Ammon's horn (tissue), 1 donor: ENCODE data around the gene DTYMK.

Experiments used
- DNase-seq: peaks from one replicate; pipeline ENCODE4 v3.0.0-alpha.2; 2016; ENCODE audit warnings: low spot score

DTYMK gene, protein sequence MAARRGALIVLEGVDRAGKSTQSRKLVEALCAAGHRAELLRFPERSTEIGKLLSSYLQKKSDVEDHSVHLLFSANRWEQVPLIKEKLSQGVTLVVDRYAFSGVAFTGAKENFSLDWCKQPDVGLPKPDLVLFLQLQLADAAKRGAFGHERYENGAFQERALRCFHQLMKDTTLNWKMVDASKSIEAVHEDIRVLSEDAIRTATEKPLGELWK

DNA sequence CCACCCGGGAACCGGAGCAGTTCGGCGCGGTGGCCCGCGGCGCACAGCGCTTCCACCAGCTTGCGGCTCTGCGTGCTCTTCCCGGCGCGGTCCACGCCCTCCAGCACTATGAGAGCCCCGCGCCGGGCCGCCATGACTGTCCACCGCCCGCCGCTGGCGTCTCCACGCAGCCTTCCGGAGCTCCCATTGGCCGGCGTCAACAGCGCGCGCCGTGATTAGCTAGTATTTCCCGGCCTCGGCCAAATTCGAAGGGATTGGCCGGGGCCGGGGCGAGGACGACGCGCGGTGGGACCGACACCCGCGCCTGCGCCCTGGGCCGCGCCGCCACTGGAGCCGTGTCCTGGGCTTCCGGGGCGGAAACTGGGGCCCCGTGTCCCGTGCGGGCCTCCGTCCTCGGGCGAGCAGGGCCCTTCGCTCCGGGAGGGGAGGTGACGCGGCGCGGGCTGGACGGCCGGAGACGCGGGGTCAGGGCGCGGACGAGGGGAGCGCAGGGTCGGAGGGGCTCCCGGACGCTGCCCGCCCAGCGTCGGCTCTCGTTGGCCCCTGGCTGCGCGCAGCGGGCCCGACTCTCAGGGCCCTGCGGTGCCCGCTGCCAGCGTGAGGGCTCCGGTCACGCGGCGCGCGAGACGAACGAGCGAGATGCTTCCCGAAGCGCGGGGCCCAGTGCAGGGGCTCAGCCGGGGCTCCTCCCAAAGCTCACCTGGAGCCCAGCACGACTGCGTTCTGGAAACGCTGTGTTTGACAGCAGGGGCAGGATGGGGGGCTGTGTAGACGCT, at the start of gene DTYMK:
DTYMK (minus strand) TSS at position 166 of the 776 bp plus-strand sequence; CDS start at position 134, 32 bp downstream.
- DNase-seq = peak; percentile 96

DNA sequence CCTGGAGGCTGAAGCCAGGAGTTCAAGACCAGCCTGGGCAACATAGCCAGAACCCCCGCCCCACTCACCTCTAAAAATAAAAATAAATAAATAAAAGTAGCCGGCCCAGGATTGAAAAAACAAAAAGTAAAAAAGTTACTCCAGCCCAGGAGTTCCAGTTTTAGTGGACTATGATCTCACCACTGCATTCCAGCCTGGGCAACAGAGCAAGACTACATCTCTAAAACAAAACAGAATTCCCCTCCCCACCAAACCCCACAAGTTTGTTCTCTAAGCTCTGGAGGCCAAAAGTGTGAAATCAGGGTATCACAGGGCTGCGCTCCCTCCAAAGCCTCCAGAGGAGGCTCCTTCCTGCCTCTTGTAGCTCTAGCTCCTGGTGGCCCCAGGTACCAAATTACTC, 49.5 kb upstream of the DTYMK start:
- DNase-seq = no peak

DNA sequence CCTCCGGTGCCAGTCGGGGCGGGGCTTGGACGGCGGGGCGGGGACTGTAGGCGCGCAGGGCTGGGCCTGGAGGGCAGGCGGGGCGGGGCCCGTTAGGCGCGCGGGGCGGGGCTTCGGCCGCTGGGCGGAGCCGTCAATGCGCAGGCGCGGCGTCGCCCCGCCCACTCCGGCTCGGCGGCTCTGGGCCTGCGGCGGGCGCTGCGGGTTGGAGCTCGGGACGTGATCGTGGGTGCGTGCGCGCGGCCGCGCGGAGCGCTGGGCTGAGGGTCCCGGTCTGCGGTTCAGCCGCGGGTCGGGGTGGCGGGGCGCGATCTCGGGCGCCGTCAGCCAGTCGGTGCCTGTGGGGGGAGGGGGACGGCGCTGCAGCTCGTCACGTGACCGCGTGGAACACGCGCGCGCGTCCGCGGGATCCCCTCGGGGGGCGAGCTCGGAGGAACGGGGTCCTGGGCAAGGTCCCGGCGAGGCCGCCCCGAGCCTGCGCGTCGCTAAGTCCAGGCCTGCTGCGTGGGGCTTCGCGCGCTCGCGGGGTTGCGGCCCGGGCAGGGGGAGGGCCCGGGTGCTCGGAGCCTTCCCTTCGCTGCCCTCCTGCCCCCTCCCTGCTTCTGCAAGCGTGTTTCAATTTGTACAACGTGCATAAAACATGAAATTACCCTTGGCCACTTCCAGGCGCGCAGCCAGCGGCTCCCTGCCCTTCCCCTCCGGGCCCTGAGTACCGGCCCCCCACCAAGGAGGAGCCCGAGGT, 48.0 kb upstream of the DTYMK start, which contains the start of gene D2HGDH:
D2HGDH (plus strand) TSS at position 164 of the 742 bp plus-strand sequence. CDS start 595 bp downstream, outside the sequence.
- peak; percentile 94 for DNase-seq

DNA sequence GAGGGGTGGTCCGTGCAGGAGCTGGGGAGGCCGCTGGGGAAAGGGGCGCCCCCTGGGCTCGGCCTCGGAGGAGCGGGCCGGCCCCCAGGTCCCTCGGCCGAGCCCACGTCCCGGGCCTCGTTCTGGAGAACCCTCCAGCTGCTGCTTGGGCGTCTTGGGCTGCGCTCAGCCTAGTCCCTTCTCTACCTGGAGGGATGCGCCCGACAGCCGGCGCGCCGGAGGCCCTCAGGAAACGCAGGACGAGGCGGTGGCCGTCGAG, 47.5 kb upstream of the DTYMK start:
- DNase-seq = no peak

DNA sequence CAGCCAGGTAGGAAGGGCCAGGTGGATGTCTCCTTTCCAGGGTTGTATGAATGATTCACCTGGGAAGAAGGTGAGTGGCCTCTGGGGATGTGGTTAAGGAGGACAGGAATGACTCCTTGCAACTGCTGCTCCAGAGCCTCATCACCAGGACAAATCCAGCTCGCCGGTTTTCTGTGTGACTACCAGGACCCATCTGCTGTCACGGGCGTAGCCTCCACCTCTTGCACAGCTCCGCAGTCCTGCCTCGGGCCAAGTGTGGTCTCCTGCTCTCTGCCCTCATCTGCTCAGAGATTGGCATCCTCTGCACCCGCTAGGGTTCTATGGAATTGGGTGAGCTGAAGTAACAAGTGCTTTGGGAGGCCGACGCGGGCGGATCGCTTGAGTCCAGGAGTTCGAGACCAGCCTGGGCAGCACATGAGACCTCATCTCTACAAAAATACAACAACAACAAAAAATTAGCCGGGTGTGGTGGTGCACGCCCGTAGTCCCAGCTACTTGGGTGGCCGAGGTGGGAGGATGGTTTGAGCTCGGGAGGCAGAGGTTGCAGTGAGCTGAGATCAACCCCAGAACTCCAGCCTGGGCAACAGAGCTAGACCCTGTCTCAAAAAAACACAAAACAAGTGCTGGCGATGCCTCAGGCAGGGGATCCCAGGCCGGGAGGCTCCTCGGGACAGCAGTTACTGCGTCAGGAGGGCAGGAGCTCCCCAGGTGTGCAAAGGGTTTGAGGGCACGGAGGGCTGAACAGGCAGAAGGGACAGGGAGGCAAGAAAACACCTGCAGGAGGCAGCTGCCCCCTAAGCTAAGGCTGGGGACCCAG, 47.0 kb upstream of the DTYMK start:
- no peak for DNase-seq

DNA sequence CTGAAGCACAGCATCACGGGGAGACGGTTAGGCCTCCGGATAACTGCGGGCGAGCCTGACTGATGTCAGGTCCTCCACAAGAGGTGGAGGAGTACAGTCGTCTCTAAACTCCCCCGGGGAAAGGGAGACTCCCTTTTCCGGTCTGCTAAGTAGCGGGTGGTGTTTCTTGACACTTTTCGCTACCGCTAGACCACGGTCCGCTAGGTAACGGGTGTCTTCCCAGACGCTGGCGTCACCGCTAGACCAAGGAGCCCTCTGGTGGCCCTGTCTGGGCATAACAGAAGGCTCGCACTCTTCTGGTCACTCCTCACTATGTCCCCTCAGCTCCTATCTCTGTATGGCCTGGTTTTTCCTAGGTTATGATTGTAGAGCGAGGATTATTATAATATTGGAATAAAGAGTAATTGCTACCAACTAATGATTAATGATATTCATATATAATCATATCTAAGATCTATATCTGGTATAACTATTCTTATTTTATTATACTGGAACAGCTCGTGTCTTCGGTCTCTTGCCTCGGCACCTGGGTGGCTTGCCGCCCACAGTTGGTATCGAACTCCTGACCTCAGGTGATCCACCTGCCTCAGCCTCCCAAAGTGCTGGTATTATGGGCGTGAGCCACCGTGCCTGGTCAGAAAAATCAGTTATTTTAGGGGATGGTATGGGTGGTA, 46.0 kb upstream of the DTYMK start:
- peak; percentile 46 for DNase-seq

DNA sequence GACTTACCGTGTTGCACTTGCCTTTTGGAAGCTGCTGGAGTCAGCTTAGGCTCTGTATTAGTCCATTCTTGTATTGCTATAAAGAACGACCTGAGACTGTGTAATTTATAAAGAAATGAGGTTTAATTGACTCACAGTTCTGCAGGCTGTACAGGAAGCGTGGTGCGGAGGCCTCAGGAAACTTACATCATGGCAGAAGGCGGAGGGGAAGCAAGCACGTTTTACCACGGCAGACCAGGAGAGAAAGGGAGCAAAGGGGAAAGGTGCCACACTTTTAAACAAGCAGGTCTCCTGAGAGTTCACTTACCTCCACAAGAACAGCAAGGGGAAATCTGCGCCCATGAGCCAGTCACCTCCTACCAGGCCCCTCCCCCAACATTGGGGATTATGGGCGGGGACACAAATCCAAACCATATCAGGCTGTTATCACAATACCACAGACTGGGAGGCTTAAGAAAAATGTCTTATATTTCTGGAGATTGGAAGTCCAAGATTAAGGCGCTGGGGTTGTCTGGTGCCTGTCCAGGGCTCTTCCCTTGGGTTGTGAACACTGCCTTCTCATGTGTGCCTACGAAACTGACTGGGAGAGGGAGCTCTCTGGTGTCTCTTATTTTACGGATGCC, 44.2 kb upstream of the DTYMK start:
- no peak for DNase-seq

DNA sequence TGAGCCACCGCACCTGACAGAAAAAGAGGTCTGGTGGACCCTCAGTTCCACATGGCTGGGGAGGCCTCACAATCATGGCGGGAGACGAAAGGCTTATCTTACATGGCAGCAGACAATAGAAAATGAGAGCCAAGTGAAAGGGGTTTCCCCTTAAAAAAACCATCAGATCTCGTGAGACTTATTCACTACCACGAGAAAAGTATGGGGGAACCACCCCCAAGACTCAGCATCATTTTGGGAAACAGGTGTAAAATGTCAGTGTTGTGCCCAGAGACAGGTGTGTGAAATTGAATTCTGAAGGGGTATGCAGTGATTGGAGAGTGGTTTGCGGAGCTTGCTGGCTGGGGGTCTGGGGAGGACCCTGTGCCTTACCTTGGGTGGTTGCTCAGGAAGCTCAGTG, 43.3 kb upstream of the DTYMK start:
- DNase-seq = no peak

DNA sequence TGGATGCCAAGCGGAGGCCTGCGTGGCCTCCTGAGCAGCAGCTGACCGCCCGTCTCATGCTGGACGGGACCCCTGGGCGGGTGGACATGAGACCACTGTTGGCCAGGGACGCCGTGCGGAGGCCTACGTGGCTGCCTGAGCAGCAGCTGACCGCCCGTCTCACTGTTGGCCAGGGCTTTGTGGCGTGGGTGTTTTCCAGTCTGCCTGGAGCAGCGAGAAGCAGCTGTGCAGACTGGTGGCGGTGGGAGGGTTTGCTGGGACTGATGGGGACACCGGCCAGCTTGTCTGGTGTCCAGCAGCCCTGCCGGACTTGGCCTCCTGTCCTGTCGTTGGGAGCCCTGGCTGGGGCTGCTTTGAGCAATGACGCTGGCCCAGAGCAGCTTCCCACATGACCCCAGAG, 42.0 kb upstream of the DTYMK start:
- DNase-seq = peak; percentile 86

DNA sequence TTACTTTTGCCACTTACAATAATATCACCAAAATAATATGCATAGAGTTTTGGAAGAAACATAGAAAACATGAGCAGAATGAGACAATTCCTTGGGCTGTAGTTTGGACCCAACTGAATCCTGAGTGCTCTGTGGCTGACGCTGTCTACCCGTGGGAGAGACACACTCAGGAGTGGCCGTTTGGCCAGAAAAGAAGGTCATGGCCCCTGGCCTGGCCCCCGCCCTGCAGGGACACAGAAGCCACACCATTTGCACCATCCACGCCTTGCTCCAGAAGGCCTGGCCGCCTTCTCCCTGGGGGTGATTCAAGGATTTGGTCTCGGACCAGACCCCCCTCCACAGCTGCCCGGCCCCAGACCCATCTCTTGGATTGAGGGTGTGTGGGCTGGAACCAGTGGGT, 41.4 kb upstream of the DTYMK start:
- no peak for DNase-seq

DNA sequence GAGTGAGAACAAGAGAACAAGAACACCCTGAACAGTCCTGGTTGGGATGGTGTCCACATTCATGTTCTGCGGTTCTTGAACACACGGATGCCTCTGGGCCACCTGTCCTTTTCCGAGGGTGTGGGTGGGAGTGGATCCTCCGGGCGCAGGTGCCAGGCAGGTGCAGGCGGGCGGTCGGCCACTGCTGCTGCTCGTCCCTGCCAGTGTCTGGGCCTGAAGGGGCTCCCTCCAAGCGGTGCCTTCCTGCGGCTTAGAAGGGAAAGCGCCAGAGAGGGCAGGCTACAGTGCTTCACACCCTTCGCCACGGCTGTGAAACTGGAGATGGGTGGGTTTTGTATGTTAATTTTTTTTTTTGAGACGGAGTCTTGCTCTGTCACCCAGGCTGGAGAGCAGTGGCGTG, 39.8 kb upstream of the DTYMK start:
- DNase-seq = no peak

DNA sequence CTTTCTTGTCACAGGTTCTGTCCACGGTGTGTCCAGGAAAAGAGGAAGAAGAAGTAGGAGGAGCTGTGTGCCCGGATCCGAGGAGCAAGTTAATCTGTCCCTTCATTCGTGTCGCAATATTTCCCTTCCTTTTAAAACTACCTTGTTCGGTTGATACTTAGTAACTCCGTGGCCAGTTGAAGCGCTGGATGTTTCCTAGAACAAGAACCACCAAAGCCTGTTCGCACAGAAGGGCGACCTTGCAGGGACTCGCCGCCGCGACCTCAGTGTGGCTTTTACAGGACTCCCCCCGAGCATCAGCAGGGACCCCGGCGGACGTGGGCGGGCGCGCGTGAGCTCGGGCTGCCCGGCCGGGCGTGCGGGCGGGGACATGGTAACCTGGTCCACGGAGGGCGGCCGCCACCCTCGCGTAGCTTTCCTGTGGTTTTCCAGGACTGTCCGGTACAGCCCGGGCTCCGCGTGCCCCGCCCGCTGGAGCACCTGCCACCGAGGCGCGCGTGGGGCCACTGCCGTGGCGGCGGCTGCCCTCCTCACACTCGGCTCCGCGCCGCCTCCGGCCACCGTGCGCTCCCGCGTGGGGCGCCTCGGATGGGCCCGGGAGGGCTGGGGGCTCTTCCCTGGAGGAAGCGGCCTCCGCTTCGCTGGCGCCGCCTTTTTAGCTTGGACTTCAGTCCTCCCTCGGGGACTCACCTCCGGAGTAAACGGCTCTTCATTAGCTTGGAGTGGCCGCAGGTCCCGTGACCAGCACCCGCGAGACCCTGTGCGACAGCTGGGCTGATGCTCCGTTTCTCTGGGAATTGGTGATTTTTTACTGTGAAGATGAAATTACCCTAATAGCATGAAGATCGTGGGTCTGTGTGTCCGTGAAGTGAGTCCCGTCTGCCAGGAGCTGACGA, 38.6 kb upstream of the DTYMK start:
- no peak for DNase-seq

DNA sequence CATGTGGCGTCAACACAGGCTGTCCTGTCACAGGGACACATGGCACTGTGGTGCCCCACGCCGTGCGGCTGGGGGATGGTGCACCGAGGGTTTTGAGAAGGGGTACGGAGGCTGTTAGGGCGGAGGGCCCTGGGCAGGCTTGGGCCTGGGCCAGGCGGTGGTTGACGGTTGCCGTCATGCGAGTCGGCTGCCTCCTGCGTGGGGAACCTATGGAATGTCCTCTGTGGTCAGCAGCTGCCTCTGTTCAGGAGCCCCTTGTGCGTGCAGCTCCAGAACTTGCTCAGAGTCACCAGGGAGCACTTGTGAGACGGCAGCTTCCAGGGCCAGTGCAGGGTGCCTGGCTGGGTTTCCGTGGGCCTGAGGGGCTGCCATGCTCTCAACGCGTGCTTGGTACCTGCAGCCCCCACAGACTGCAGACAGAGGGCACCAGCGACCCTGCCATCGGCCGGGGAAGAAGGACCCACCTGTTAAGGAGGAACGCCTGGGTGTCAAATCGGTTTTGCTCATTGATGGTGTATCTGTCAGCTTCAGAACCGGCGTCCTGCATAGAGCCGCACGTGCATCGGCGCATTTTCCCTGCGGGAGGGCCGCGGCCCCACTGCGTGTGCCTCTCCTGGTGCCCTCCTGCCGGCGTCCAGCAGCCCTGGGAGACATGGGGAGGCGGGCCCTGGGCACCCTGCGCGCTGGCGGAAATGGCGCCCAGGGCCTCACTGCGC, 37.8 kb upstream of the DTYMK start:
- no peak for DNase-seq

DNA sequence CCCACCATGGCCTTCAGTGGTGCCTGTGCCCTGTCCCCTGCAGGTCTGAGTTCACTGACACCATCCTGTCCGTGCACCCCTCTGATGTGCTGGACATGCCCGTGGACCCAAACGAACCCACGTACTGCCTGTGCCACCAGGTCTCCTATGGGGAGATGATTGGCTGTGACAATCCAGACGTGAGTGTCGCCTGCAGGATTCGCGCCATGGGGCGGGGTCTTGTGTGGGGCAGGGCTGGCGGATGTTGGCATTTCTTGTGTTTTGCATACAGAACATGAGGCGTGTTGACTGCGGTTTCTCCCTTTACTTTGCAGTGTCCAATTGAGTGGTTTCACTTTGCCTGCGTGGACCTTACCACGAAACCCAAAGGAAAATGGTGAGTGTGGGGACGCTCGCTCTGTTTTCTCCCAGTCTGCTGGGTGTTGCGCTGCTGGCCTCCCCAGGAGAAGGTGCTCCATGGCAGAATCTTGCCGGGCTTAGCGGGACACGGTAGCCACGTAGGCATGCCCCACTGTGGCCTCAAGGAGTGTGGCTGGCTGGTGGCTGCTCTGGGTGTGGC, 36.4 kb upstream of the DTYMK start:
- DNase-seq = no peak

DNA sequence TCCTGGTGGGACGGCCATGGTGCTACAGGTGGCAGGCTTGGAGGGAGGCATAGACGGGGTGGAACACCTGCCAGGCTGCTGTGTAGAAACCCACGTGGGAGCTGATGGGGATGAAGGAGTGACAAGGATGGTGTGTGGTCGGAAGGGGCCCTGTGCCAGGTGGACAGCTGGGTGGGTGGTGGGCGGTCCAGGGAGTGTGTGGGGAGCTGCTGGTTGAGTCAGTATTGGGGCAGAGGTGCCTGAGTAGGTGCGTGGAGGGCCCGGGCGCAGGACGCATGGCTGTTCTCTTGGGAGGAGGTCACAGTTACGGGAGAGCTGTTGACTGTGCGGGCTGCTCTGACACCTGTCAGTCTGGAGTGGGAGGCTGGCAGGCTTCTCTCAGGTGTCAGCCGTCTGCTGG, 35.2 kb upstream of the DTYMK start:
- DNase-seq = no peak

DNA sequence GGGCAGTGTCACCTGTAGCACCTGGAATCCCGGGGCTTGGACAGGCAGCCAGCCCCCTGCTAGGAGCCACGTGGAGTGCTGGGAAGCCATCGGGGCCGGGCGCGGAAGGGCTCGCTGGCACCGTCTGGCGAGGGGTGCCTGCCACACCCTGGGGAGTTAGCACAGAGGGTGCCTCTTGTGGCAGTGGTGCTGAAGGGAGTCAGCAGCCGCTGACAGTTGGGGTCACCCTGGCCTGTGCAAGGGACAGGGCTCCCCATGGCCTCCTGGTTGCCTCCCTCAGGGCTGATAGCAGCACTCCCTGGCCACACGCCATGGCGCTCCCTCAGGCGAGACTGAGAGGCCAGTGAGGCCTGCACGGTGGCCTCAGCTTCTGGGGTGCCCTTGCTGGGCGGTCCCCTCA, 33.9 kb upstream of the DTYMK start:
- no peak for DNase-seq

DNA sequence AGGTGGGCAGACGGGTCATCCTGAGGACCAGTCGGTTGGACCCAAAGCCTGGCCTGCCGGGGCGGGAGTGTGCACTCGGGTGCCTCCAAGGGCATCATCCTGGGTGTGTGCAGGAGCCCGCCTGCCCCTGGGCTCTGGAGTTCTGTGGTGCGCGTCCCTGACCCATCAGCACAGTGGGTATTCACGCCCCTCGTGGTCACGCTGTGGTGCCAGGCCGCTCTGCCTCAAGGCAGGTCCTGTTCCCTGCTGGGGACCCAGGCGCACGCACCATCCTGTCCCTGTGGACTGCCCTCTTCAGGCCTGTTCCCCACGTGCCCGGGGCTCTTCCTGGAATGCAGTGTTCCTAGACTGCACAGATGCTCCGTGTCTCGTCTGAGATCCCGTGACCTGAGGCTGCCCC, 33.5 kb upstream of the DTYMK start:
- no peak for DNase-seq

DNA sequence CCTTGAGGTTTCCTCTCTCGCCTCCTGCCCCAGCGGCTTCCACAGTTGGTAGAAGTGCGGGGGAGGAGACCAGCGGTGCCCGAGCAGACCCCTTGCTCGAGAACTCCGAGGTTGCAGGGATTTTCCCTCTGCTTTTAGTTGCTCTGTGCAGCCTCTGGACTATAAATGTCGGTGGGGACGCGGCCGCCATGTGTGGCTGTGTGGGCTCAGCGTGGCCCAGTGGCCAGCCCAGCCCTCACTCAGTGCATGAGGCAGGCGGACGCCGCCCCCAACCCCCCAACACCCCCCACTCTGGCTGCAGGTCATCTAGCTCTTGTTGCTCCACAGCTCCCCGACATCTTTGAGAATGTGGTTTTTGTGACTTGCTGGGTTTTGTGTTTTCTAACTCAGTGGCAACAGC, 32.5 kb upstream of the DTYMK start:
- no peak for DNase-seq

DNA sequence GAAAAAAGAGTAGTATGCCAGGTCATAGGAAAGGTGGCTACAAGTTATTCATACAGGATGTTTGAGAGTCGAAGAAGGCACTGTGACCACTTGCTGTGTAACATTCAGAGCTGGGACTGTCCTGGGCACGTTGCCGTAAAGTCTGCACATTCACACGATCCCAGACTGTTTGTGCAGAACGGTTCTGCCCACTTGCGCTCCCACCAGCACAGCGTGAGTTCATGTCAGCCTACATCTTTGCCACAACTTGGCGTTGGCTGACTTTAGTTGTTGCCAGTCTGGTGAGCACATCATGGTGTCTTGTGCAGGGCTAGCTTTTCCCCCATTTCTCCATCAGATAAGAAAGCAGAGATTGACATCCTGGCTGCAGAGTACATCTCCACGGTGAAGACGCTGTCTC, 22.3 kb upstream of the DTYMK start:
- peak; percentile 51 for DNase-seq
